Nucleus accumbens (tissue), 56 donors: Measurements from ENCODE around the gene IFT20.

Experiments
- DNase-seq, 56 donors: peaks; one replicate each; lab custom pipeline; 2025; lab: John Stamatoyannopoulos, UW

IFT20 gene, protein sequence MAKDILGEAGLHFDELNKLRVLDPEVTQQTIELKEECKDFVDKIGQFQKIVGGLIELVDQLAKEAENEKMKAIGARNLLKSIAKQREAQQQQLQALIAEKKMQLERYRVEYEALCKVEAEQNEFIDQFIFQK

DNA sequence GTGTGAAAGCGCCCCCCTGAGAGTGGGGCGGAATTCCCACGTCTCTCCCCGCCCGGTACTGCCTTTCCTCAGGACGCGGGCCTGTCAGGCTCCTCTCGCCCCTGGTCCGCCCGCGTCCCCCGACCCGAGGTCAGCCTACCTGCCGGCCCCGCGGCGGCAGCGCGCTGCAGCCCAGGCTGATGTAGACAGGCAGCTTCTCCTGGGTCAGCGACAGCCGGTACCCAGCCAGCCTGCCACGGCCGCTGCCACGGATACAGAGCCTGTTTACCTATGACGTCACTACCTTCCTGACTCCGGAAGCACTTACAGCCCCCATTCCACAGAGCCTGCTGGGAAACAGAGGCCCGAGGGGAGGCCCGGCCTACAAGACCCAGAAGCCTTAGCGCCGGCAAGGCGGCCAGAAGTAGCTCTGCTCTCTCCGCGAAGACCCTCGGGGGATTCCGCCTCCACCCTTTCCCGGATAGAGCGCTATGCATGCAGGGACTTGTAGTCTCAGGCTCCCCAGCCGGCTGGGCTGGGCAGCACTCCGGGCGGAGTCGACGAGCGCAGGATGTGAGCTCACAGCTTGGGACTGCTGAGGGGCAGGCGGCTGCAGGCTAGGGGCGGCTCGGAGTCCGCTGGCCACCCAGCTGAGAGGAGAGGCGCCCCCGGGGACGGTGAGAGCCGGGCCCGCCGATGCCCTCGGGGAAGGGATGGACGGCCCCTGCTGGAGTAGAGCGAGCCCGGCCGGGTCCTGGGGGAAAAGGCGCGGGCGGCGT lies at the start of gene IFT20, which contains the start of gene TNFAIP1:
IFT20 (minus strand) TSS at position 272 of the 758 bp plus-strand sequence. CDS start 3,487 bp downstream, outside the sequence.
TNFAIP1 (plus strand) TSS at position 561 of the 758 bp plus-strand sequence. CDS start 3,761 bp downstream, outside the sequence.
- peak; percentile 85 to 100 (median 99) for DNase-seq

DNA sequence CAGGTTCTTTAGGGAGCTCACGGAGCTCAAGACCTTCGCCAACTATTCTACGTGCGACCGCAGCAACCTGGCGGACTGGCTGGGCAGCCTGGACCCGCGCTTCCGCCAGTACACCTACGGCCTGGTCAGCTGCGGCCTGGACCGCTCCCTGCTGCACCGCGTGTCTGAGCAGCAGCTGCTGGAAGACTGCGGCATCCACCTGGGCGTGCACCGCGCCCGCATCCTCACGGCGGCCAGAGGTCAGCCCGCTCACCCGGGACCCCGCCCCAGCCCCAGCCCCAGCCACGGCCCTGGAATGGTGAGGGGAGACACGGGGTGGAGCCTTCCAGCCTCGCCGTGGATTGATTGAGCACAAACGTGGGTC lies 49.7 kb upstream of the IFT20 start:
- DNase-seq: no peak

DNA sequence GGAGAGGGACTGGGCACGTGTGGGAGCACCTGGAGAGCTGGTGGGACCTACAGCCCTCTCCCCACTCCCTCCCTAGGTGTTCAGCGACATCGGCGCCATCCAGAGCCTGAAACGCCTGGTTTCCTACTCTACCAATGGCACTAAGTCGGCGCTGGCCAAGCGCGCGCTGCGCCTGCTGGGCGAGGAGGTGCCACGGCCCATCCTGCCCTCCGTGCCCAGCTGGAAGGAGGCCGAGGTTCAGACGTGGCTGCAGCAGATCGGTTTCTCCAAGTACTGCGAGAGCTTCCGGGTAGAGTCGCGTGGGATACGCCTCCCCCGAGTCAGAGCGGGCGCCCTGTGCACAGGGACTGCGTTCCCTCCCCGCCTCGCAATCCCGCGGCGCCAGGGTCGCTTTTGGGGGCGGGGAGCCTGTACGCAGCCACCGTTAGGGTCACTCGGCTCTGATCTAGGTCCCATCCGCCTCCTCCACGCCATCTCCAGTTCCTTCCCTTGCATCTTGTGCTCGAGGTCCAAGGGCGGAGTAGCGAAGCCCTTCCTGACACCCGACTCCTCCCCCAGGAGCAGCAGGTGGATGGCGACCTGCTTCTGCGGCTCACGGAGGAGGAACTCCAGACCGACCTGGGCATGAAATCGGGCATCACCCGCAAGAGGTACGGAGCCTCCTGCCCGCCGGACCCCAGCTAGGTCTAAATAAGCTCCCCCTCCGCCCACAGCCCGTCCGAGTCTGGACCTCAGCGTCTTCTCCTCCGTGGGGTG lies 49.2 kb upstream of the IFT20 start:
- DNase-seq: peak in 7 of 56 donors; percentile 12 to 42 (median 26)

DNA sequence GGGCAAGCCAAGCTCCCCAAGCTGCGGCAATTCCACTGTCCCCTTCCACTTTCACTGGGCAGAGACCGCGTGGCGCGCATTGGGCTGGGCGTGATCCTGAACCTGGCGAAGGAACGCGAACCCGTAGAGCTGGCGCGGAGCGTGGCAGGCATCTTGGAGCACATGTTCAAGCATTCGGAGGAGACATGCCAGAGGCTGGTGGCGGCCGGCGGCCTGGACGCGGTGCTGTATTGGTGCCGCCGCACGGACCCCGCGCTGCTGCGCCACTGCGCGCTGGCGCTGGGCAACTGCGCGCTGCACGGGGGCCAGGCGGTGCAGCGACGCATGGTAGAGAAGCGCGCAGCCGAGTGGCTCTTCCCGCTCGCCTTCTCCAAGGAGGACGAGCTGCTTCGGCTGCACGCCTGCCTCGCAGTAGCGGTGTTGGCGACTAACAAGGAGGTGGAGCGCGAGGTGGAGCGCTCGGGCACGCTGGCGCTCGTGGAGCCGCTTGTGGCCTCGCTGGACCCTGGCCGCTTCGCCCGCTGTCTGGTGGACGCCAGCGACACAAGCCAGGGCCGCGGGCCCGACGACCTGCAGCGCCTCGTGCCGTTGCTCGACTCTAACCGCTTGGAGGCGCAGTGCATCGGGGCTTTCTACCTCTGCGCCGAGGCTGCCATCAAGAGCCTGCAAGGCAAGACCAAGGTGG lies 46.0 kb upstream of the IFT20 start:
- peak in 14 of 56 donors; percentile 16 to 63 (median 32) for DNase-seq

DNA sequence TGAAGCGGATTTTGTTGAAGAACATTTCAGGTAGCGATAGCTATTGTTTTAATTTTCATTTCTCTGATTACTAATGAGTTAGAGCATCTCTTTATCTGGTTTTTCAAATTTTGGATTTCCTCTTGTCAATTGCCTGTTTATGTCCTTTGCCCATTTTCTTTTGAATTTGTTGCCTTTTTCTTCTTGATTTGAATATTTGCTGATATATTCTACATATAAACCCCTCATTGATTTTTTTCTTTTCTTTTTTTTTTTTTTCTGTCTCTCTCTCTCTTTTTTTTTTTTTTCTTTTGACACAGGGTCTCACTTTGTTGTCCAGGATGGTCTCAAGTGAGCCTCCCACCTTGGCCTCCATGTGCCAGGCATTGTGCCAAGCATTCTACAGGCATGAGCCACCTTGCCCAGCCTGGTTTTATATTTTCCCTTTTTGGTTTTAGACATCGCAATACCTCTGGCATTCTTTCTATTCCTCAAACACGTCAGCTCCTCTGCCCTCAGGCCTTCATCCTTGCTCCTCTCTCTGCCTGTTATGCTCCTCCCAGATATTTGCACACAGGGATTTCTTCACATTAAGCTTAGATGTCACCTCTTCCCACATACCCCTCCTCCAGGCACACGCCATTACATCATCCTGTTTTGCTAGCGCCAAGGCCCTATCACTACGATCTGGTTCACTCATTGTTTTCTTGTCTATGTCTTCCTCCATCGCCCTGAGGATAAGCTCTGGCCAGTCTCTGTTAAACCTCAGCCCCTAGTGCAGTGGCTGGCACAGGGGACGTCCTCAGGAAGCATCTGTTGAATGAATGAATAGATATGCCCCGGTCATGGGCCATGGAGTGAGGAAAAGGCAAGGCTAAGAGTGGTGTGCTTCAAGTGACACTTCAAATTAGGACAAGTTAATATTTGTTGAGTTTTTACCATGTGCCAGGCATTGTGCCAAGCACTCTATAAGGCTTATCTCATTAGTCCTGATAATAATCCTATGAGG lies 44.8 kb upstream of the IFT20 start:
- DNase-seq: peak in 3 of 56 donors; percentile 6 to 41 (median 19)

DNA sequence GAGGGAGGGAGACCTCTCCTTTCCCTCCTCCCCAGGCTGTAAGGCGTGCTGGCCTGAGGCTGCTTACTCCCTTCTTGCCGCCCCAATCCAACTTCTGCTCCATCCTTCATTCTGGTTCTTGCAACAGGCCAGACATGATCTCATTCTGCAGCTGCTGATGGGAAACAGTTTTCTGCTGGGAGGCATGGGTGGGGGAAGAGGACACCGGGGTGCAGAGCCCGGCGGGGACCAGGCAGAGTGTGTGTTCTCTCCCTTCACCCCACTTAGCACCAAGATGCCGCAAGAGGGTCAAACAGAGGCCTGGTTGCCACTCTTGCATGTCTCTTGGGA lies 37.6 kb upstream of the IFT20 start:
- no peak for DNase-seq

DNA sequence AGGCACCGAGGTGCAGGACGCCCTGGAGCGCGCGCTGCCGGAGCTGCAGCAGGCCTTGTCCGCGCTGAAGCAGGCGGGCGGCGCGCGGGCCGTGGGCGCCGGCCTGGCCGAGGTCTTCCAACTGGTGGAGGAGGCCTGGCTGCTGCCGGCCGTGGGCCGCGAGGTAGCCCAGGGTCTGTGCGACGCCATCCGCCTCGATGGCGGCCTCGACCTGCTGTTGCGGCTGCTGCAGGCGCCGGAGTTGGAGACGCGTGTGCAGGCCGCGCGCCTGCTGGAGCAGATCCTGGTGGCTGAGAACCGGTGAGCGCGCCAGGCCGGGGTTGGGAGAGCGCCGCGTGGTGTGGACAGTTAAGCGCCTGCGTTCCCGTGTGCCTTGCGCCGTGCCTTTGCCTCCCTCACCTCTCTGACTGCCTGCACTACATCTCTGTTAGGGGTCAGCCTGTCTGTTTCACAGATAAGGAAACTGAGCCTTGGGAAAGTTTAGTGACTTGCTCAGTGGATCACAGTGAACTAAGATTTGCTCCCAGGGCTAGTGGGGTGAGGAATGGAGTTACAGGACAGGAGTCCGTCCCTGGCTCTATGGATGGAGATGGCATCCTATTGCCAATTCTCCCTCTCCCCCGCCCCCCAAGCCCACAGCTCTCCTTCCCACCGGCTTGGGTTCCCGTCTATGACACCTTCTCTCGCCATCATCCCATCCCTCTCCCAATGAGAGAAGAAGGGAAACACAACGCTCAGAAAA lies 37.1 kb upstream of the IFT20 start:
- DNase-seq: peak in 19 of 56 donors; percentile 9 to 70 (median 42)

DNA sequence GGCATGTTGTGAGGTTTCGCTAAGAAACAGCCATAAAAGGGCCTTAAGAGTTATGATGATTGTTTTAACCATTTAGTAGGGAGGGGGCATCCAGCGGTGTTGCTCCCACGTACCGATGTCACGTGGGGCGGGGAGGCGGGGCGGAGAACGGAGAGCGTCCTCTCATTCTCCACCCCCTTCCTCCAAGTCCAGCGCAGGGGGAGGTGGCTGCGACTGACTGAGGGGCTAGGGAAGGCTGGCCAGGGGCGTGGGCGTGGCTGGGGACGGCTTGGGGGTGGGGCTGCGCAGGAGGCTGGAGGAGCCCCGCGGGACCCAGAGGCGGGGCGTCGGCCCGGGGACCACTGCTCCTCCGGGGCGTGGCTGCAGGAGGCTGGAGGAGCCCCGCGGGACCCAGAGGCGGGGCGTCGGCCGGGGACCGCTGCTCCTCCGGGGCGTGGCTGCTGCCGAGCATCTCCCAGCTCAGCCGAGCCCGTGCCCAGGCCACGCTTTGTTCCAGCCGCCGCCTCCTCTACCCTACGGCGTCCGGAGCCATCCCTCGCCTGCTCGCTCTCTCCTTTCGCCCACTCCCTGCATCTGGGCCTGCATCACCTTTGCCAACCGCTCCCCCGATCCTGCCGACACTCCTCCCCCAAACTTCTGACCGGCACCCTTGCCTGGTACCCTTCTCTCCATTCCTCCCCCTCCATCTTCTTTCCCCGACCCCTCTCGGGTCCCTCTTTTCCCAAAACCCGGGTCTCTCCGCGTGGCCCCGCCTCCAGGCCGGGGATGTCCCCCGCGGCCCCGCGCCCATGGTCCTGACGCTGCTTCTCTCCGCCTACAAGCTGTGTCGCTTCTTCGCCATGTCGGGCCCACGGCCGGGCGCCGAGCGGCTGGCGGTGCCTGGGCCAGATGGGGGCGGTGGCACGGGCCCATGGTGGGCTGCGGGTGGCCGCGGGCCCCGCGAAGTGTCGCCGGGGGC lies 36.3 kb upstream of the IFT20 start, which contains the start of gene SARM1:
SARM1 (plus strand) TSS at position 450 of the 958 bp plus-strand sequence; CDS start at position 789, 339 bp downstream.
- peak in 55 of 56 donors; percentile 23 to 91 (median 73) for DNase-seq

DNA sequence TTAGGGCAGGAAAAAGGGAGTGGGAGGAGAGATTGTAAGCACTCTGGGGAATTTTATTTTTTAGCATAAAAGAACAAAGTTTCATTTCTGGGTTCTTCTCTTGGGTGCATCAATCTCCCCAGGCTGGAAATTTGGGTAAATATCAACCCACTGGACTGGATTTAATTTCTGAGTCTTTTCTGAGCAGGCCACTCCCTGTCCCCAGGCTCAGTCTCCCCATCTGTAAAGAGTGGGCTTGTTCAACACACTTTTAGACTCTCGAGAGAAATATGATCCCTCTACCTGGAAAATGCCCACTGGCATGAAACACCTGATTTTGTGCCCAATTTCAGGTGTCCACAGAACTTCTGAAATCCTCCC lies 35.5 kb upstream of the IFT20 start:
- DNase-seq: no peak

DNA sequence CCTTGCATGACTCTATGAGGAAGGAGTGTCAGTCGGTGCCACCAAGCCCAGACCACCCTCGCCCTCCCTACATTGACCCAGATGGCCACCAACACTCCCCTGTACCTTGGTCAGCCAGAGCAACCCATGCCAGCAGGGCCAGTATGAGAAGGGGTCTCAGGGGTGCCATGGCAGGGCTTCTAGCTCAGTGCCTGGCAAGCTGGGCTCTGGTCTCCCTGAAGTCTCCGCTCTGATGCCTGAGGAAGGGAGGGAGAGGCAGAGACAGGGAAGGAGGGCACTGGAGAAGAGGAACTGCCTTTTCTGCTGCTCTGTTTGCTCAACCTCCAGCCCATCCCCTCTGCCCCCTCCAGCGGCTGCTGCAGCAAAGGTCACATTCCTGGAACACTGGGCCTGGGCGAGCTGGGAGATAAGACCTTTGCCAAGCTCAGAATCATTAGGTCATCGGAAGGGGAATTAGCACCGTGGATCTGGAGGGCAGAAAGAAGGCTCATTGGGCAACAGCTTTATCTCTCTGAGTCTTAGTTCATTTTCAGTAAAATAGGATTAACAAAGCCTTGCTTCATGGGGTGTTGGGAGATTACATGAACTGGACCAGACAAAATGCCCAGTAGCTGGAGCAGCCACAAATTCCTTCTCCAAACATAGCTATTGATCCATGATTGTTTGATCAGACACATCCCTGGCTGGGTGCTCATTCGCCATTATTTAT lies 34.9 kb upstream of the IFT20 start, which contains the start of gene VTN:
VTN (minus strand) TSS at position 273 of the 709 bp plus-strand sequence; CDS start at position 169, 104 bp downstream.
- no peak for DNase-seq

DNA sequence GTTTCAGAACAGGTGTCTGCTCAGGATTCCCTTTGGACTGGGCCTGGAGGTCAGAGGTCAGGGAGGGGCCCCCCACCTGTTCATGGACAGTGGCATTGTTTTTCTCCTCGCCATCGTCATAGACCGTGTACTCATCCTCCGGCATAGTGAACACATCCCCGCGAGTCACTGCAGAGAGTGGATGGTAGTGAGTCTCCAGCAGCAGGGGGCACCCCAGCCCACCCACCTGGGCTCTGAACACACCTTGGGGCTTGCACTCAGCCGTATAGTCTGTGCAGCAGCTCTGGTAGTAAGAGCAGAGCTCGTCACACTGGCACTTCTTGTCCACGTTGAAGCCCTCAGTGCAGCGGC lies 34.4 kb upstream of the IFT20 start:
- DNase-seq: no peak

DNA sequence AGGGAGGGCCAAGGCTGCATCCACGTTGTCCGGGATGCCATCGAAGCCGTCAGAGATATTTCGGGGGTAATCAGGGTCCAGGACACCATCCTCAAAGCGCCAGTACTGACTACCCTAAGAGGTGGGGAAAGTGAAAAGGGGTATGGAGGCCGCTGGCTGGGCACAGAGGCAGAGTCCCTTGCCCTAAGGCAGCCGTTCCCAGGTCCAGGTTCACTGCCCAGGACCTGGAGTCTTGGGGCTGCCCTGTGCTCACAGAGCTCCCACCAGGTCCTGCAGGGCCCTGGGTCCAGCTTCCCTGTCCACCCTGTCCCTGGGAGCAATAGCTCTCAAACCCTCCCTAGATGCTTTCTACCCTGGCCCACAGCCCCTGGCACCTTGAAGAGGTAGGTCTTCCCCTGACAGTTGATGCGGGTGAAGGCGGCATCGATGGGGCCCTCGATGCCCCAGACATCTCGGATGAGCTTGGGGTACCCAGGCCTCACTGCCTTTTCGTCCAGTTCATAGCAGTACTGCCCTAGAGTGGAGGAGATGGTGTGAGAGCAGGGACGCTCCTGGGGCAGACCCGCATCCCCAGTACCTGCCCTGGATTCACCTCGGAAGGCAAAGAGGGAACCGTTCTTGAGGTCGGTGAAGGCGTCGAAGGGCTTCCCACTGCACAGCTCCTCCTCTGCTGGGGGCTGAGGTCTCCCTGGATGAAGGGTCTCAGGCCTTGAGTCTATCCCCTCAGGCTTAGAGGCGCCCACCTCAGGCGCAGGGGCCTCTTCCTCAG lies 33.8 kb upstream of the IFT20 start:
- no peak for DNase-seq

DNA sequence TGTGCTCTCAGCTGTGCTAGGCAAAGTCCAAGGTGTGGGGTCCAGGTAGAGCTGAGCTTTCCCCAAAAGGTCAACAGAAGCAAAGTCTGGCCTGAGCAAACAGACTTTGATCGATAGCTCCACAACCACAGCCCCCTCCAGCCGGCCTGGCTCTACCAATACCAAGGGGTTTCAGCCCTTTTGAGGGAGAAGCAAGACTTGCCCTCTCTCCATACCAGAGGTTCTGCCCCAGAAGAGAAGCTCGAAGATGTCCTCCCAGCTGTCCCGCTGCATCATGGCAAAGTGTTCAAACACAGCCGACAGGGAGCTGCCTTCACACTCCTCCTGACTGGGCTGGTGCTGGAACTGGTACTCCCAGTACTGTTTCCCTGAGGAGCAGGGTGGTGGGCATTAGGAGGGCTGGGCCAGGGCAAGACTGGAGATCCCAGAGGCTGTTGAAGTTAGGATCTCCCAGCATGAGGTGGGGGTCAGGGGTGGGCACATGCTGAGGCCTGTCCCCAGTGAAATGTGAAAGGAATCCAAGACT lies 33.1 kb upstream of the IFT20 start:
- DNase-seq: no peak

DNA sequence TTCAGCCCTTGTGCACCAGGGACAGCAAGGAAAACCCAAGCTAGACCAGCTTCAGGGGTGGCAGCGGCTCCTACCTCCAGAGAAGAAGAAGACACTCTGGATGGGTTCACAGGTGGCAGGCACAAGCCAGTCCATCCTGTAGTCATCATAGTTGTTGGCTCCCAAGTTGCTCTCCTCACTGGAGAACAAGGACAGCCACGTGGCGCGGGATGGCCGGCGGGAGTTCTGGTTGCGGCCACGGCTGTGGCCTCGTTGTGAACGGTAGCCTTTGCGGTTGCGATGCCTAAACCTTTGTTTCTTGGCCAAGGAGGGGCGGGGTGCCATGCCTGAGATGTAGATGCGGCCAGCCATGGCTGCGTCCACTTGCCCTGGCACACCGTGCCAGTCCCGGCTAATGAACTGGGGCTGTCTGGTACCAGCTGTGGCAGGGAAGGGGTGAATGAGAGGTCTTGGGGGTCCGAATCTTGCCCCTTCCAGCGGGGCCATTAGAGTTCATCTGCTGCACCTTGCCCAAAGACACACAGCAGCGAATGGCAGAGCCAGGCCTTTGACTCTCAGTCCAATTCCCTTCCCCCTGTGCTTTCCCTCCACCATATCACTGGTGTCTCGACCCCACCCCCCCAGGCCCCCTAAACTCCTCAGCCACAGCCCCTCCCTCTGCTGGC lies 32.5 kb upstream of the IFT20 start:
- DNase-seq: no peak

DNA sequence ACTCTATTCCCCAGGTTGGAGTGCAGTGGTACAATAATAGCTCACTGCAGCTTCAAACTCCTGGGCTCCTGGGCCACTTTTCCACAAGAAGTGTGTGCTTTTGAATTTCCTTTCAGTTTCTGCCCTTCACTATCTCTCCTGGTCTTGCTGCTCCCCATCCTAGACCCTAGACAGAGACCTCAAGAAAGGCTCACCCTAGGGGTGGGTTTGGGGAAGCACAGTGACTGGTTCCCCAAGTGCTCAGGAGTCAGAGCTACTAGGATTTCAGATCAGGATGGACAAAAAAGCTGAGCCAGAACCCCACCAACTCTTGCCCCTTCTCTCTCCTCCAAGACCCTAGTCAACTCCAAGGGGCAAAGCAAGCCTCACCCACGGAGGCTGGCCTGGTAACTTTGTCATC lies 31.3 kb upstream of the IFT20 start:
- DNase-seq: no peak
